ENCODE data around the gene HIF1A.

The HIF1A gene

DNA sequence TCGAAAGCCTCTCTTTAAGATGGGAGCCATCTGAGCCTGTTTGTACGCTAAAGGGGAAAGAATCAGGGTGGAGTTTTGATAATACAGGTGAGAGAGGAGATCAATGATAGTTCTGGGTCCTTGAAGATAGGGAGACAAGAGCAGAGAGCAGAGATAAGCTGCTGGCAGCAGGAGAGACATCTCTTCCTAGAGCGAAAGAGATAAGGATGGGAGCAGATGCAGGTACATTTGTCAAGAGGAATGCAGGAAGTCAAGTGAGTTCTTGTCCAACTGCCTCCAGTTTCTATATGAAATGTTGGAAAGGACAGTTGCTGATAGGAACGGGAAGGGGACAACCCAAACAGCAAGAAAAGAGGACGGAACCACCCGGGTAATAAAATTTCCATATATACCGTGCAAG, 24.7 kb upstream of the HIF1A start:
- in situ Hi-C loops (cut with MboI; ENCODE audit: low pct_unique_long_range_greater_than_20kb, low sequenced_read_pairs): no loop called here
- no peak for DNase-seq

DNA sequence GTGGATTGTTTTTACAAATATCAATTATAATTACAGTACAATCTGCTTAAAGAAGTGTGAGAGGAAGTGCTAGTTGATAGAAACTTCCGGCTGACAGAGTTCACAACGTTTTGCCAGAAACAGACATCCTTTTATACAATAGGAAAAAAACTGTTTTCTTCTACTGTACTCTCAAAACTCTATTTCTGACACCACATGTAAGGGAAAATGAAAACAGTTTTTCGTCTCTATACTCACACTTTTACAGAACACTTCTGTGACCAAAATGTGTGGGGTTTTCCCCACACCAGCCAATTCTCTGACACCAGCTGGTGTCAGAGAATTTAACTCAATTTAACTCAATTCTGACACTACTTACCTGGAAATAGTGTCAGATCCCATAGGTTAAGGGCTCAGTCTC, 24.2 kb upstream of the HIF1A start:
- in situ Hi-C loops (cut with MboI; ENCODE audit: low pct_unique_long_range_greater_than_20kb, low sequenced_read_pairs): no loop called here
- DNase-seq: peak; percentile 42

DNA sequence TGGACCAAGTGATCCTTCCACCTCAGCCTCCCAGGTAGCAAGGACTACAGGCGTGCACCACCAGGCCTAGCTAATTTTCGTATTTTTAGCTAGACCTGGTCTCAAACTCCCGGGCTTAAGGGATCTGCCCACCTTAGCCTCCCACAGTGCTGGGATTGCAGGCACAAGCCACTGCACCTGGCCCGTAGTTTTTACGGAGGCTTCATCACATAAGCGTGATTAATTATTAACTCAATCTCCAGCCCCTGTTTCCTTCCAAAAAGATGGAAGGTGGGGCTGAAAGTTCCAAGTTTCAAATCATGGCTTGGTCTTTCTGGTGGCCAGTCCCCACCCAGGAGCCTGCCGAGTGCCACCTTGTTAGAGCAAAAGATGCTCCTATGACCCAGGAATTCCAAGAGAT, 22.5 kb upstream of the HIF1A start:
- in situ Hi-C loops (cut with MboI; ENCODE audit: low pct_unique_long_range_greater_than_20kb, low sequenced_read_pairs): no loop called here
- DNase-seq: no peak

GRCh38 chr14:61673305-61673704, 22.0 kb upstream of the HIF1A start:
- no peak for DNase-seq
- in situ Hi-C loops (cut with MboI; ENCODE audit: low pct_unique_long_range_greater_than_20kb, low sequenced_read_pairs): no loop called here

GRCh38 chr14:61675291-61675690, 20.0 kb upstream of the HIF1A start:
- in situ Hi-C loops (cut with MboI; ENCODE audit: low pct_unique_long_range_greater_than_20kb, low sequenced_read_pairs): no loop called here
- DNase-seq: no peak

DNA sequence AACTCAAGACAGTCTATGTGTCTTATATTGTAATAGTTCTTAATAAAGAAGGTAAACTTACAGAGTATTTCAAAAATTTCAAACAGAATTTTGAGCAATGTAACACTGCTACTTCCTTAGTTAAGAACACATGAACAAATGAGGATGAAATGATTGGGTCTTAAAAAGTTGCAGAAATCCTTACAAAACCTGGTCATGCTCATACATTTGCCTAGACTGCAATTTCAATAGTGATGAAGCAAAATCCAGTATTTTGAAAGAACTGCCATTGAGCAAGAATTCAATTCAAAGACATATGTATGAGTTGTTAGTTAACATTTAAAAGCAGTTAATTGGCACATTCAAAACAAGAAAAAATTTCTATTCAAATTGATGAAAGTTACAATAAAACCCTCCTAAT, 17.8 kb upstream of the HIF1A start:
- DNase-seq: no peak
- in situ Hi-C loops (cut with MboI; ENCODE audit: low pct_unique_long_range_greater_than_20kb, low sequenced_read_pairs): no loop called here

DNA sequence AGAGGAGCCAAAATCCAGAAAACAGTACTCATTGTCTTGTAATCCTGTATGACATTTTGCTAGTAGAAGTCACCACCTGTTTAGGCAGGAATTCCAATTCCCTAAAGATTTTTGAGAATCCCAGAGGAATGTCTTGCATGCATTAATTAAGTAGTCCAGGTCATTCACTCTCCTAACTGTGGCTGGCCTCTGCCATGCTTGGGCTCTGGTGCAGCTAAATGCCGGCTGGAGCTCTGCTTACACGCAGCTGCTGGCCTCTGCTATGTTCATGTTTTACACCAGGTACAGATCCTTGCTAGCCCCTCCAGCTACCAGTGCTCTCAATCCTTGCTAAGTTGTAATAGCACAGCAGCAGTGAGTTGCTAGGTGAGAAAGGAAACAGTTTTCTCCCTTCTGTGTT, 16.3 kb upstream of the HIF1A start:
- in situ Hi-C loops (cut with MboI; ENCODE audit: low pct_unique_long_range_greater_than_20kb, low sequenced_read_pairs): no loop called here
- no peak for DNase-seq

DNA sequence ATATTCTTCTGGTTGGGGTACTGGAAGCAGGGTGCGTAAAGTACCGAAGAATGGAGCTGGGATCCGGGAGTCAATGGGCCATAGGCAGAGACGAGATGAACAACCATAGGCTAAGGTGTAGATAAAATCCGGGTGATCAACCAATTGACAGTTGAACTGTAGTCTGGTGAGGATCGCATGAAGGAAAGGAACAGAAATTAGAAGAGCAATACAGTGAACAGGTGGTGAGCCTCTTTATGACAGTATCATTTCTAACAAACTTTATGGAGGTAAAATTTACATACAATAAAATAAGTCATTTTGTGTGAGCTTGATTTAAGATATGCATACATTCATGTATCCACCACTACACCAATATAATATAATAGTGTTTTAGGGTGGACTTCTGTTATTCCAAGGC, 13.9 kb upstream of the HIF1A start:
- in situ Hi-C loops (cut with MboI; ENCODE audit: low pct_unique_long_range_greater_than_20kb, low sequenced_read_pairs): no loop called here
- no peak for DNase-seq

GRCh38 chr14:61683108-61683507, 12.2 kb upstream of the HIF1A start:
- in situ Hi-C loops (cut with MboI; ENCODE audit: low pct_unique_long_range_greater_than_20kb, low sequenced_read_pairs): no loop called here
- no peak for DNase-seq

DNA sequence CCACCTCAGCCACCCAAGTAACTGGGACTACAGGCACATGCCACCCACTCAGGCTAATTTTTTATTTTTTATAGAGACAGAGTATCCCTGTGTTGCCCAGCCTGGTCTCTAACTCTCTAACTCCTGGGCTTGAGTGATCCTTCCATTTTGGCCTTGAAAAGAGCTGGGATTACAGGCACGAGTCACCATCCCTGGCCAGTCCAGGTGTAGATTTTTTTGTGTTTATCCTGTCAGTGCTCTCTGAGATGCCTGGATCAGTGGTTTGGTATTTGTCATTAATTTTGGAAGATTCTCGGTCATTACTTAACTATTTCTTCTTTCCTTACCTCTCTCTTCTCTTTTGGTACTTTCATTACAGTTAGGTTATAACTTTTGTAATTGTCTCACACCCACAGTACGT, 5.3 kb upstream of the HIF1A start:
- in situ Hi-C loops (cut with MboI; ENCODE audit: low pct_unique_long_range_greater_than_20kb, low sequenced_read_pairs): no loop called here
- DNase-seq: no peak

GRCh38 chr14:61690982-61691381, 4.3 kb upstream of the HIF1A start:
- DNase-seq: no peak
- in situ Hi-C loops (cut with MboI; ENCODE audit: low pct_unique_long_range_greater_than_20kb, low sequenced_read_pairs): no loop called here

- DNase-seq: no peak
- in situ Hi-C loops (cut with MboI; ENCODE audit: low pct_unique_long_range_greater_than_20kb, low sequenced_read_pairs): no loop called here
Measured at GRCh38 chr14:61691495-61691894, 3.8 kb upstream of the HIF1A start.

DNA sequence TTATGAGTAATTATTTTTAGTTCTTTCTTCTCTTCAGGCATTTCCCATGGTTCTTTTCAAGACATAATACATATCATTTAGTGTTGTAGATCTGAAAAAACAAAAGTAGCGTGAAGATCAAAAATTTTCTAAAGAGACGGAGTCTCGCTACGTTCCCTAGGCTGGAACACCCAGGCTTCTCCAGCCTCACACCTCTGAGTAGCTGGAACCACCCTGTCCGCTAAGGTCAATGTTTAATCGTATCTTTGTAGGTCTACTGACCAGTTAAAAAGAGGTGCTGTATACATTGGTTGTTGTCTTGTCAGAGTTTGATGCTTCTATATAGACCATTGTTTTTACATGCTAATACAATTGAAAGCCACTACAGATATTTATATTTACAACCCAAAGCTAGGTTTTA, 1.3 kb upstream of the HIF1A start:
- DNase-seq: no peak
- in situ Hi-C loops (cut with MboI; ENCODE audit: low pct_unique_long_range_greater_than_20kb, low sequenced_read_pairs): no loop called here

DNA sequence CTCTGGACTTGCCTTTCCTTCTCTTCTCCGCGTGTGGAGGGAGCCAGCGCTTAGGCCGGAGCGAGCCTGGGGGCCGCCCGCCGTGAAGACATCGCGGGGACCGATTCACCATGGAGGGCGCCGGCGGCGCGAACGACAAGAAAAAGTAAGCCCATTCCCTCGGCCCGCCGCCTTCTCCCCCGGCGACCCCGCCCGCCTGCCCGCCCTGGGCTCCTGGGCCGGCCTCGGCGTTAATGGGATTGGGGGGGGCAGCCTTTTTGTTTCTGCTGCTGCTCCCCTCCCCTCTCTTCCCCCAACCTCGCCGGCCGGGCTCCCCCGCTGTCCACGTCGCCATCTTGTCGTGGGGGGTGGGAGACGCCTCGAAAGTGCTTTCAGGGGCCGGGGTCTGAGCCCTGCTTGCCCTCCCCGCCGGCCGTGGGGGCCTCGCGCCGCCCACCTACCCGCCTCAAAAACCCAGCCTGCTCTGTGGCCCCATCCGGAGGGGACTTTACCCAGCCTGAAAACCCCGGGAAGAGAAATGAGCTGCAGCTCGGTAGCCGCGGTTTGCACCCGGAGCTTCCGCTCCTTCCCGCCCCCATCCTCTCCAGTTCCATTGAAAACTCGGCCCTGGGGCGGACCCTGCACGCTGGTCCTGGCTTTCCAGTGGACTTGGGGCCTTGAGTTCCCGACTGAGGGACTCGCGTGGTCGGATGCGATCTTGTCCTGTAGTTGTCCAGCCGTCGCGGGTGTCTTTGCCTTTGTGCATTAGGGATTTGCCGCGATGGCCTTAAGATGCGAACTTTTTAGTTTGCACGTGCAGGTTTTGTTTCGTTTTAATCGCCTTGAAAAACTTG, 598 bp downstream of the HIF1A start:
- in situ Hi-C loops (cut with MboI; ENCODE audit: low pct_unique_long_range_greater_than_20kb, low sequenced_read_pairs): no loop called here
- DNase-seq: peak; percentile 74

- in situ Hi-C loops (cut with MboI; ENCODE audit: low pct_unique_long_range_greater_than_20kb, low sequenced_read_pairs): no loop called here
- DNase-seq: no peak
Measured at GRCh38 chr14:61696753-61697318, 1.5 kb downstream of the HIF1A start.

DNA sequence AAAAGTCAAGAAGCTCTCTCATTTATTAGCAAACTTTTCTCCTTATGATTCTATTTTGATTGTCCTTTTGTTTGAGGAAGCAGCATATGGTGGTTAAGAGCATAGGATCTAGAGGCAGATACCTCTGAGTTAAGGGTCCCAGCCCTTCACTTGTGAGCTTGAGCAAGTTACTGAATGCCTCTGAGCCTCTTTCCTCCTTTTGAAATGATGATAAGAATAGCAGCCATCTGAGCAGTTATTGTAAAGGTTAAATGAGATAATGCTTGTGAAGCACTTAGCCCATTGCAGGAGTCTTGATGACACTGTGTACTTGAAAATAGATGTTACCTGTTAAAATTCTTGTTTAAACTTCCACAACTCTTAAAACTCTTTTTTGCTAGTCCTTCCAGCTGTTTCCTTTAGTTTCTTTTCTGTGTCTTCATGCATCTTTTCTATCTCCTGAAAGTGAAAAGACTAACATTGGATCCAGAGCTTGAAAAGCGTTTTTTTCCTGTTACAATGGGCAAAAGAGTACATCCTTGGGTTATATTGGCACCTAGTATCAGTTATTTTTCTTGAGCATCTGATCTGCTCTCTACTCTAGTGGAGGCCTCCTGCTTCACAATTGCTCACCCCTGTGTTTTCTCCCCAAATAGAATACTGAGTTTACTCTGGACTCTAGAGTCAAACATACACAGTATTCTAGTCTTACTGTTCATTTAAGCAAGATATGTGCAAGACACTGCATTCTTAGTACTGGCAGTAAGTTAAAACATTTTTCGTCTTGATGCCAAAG, 3.1 kb downstream of the HIF1A start:
- in situ Hi-C loops (cut with MboI; ENCODE audit: low pct_unique_long_range_greater_than_20kb, low sequenced_read_pairs): no loop called here
- peak; percentile 43 for DNase-seq

DNA sequence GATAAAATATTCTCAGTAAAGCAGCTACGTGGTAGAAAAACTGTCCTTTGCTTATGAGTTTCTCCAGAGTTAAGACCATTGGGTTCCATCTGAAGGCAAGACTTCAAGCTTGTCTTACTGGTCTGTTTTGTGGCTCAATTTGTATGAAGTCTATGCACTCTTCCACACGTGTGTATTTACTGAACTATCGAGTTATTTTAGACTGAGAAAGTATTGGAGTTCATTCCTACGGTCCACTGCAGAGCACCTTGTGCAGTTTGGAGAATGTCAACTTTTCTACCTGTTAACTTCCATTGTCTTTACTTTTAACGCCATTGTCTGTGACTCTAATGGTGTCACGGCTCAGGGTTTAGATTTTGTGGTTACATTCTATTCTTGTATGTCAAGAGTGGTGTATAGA, 3.7 kb downstream of the HIF1A start:
- DNase-seq: no peak
- in situ Hi-C loops (cut with MboI; ENCODE audit: low pct_unique_long_range_greater_than_20kb, low sequenced_read_pairs): no loop called here

DNA sequence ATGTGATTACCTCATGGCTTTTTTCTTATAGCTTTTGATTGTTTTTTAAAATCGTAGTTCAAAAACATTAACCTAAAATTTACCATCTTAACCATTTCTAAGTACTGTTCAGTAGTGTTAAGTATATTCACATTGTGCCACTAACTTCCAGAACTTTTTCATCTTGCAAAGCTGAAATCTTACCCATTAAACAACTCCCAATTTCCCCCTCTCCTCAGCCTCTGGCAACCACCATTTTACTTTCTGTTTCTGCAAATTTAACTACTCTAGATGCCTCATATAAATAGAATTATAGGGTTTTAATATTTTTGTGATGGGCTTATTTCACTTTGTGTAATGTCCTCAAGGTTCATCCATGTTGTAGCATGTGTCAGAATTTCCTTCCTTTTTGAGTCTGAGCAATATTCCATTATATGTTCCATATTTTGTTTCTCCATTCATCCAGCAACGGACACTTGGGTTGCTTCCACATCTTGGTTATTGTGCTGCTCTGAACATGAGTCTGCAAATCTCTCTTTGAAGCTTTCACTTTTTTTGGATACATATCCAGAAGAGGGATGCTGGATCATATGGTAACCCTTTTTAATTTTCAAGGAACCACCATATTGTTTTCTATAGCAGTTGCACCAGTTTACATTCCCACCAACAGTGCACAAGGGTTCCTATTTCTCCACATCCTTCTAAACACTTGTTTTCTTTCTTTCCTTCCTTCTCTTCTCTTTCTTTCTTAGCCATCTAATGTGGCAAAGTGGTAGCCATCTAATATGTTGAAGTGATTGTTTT, 5.0 kb downstream of the HIF1A start:
- DNase-seq: no peak
- in situ Hi-C loops (cut with MboI; ENCODE audit: low pct_unique_long_range_greater_than_20kb, low sequenced_read_pairs): no loop called here

DNA sequence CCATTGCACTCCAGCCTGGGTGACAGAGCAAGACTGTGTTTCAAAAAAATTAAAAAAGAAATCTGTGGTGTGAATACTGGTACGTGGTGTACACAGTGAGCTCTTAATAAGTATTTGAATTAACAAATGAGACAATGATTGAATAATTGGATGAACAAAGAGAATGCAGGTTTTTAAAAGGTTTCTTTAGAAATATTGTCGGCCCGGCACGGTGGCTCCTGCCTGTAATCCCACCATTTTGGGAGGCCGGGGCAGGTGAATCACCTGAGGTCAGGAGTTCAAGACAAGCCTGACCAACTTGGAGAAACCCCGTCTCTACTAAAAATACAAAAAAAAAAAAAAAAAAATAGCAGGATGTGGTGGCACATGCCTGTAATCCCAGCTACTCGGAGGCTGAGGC, 6.6 kb downstream of the HIF1A start:
- in situ Hi-C loops (cut with MboI; ENCODE audit: low pct_unique_long_range_greater_than_20kb, low sequenced_read_pairs): no loop called here
- no peak for DNase-seq

Data from KBM-7 (cell line).